MV-4-11 (cell line): ENCODE measurements around the gene SDHAF3.
"Not testable (repeated sequence)": the region's sequence is repeated elsewhere in the genome, so short reads cannot be mapped to it uniquely, and the experiment has no call there.

Experiments
- DNase-seq: peaks from one replicate; lab custom pipeline; 2025; lab: John Stamatoyannopoulos, UW

Gene SDHAF3

DNA sequence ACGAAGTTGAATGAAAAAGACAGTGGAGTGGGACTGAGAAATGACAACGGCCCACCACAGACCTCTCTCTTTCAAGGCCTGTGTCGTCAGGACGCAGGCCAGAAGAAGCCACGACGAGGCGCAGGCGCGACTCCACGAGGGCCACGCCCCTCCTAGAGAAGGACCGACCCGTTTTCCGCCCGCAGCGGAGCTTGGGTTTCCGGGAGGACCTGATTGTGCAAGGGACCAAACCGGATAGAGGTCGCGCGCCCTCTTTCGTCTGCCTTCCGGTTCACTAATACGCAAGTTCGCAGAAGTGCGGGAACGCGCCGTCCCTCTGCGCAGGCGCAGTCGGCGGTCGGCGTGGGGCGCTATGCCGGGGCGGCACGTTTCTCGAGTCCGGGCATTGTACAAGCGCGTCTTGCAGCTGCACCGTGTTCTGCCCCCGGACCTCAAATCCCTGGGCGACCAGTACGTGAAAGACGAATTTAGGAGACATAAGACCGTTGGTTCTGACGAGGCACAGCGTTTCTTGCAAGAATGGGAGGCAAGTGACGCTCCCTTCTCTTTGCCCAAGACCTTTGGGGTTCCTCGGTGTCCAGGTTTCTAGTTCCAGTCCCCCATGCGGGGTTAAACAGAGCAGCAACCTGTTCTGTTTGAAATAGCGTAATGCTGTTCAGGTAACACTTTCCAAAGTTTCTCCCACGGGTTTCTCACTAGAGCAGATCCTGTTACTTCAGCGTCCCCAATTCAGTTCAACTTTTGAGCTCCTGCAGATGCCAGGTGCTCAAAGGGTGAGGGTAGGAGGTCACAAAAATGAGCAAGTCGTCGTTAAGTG lies at the start of gene SDHAF3:
Gene SDHAF3, plus strand, starts transcription at position 327 of the 817 bp plus-strand sequence. Its CDS starts 26 bp downstream, at position 353.
- peak; percentile 99 for DNase-seq

DNA sequence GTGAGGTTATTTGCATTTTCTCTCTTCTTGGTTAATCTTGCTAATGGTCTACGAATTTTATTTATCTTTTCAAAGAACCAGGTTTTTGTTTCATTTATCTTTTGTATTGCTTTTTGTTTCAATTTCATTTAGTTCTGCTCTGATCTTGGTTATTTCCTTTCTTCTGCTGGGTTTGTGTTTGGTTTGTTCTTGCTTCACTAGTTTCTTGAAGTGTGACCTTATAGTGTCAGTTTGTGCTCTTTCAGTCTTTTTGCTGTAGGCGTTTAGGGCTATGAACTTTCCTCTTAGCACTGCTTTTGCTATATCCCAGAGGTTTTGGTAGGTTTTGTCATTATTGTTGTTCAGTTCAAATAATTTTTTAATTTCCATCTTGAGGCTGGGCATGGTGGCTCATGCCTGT lies 45.5 kb upstream of the SDHAF3 start:
- DNase-seq: not testable (repeated sequence)

DNA sequence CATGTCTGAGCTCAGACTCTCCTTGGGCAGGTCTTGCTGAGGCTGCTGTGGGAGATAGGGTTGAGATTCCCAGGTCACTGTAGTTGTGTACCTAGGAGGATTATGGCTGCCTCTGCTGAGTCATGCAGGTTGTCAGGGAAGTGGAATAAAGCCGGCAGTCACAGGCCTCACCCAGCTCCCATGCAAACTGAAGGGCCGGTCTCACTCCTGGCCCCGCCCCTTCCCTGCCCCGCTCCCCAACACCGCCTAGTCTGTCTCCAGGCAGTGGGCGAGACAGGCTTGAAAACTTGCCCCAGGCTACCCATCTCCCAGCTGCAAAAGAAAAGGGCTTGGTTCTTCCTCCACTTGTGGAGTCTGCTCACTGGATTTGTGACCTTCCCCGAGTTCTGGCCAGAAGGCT lies 41.6 kb upstream of the SDHAF3 start:
- no peak for DNase-seq

DNA sequence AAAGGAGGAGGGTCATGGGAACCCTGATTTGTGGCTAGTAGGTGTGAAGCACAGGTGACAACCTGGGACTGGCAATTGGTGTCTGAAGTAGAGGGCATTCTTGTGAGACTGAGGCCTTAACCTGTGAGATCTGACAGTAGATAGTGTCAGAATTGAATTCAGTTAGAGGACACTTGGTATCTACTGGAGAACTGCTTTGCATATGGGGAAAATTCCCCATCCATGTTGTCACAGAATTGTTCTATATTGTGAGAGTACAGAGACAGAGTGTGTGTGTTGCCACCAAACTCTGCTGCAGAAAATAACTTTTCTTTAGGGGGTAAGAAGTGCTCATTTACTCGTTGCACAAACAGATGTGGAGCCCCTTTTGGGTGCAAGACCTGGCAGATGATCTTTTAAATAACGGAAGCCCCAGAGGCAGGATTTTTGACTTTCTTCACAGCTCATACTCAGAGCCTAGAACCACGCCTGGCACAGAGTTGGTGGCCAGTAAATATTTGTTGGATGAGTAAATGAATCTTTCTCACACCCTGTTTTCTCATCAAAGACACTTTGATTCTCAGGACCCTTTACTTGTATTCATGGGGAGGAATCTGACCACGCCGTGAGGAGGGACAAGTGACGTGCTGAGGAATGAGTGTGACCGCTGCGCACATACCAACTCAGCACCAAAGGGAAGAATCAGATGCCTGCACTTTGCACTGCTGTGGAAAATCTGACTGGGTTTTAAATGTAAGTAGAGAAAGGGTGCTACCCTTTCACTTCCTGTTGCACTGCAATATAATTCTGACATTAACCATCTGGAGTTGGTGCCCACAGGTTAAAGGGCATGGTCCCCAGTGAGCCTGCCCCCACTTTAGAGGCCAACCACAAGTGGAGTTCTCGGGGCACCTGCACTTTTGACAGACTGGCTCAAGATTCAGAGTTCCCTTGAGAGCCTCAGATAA lies 39.2 kb upstream of the SDHAF3 start:
- DNase-seq: peak; percentile 21

DNA sequence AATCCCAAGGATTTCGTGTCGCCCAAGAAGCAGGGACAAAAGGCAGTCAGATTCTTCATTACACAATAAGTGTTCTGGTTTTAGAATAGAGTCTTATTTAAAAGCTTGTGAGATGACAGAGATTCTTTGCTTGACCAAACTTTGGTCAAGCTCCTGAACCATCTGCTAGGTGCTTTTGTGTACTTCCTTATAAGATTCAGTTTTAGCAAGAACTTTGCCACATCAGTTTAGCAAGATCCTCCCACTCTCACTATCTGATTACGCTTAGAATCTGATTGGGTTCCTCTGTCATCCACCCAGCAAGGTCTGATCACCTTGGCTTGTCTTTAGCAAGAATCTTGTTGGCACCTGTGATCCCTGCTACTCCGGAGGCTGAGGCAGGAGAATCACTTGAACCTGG lies 38.2 kb upstream of the SDHAF3 start:
- DNase-seq: no peak

DNA sequence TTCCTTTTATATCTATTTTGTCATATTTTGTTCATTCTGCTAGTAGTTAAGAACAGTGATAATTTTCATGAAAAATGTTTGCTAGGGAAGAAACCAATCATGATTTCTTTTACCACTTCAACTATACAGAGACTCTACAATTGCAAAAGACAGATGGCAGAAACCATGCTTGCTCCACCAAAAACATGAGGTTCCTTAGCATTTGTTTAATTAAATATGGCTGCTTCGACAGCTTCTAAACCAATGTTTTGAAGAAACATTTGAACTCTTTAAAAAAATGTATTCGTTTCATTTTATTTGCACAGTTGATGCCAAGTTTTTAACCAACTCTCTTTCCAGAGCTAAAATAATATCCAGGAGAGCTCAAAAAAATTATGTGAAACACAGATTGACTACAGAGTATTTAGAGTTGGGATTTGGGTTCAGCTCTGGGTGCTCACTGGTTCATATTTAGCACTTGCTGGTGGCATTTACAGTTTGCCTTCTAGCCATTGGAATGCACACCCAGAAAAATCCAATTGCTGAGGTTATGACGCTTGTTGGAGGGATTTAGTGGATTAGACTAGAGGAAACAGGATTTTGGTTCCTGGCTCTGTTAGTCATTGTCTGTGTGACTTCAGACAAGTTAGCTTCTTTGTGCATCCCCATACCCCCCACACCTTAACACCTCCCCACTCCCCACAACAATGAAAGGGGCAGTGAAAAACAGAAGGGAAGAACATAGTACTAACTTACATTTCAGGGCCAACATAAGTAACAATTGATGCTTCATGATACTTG lies 35.8 kb upstream of the SDHAF3 start:
- no peak for DNase-seq

DNA sequence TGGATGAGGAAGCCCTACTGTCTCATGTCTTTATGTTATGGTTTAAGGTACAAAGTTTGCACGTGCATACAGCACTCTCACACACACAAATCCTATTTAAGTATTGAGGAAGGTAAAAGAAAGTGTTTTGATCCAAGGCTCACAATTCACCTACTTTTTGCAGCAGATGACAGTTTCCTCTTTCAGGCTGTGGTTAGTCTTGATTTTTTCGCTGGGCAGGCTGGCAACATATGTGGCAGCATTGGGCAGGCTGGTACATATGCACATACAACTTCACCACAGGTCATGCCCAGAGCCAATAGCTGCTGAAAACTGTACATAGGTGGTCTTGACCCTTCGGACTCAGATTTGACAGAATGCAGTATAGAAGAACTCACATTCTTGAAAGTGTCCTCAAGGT lies 29.1 kb upstream of the SDHAF3 start:
- no peak for DNase-seq

DNA sequence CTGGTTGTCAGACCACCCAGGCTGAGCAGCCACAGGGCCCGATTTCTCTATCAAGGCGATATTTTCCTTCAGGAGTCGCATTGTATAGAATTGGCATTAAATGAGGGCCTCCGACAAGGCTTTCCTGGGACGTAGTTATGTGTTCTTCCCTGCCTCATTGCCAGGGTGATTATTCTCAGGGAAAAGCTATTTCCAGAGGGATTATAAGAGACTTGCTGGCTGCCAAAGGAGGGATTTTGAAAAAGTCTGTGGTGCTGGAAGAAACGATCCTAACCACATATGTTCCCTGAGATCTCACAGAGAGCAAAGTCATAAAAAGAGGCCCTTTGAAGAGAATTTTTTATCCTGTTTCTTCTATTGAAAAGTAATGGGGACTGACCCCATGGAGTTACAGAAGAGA lies 27.7 kb upstream of the SDHAF3 start:
- no peak for DNase-seq

DNA sequence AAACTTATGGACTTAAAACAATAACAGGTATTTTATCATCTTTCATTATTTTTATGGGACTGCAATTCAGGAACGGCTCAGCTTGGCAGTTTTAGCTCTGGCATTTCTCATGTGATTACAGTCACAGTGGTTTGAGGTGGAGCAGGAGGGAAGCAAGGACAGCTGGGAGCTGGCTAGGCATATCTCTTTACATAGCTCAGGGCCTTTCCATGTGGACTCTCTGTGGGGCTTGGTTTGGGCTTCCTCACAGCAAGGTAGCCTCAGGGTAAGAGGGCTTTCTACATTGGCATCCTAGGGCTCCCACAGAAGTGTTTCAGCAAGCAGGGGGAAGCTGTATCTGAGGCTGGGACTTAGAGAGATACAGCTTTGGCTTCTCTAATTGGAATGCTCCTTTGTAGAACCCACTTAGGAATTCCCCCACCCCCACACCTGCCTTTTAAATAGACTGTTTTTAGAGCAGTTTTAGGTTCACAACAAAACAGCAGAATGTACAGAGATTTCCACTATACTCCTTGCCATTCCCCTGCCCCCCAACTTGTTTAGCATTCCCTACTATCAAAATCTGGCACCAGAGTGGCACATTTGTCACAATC lies 26.6 kb upstream of the SDHAF3 start:
- DNase-seq: no peak

DNA sequence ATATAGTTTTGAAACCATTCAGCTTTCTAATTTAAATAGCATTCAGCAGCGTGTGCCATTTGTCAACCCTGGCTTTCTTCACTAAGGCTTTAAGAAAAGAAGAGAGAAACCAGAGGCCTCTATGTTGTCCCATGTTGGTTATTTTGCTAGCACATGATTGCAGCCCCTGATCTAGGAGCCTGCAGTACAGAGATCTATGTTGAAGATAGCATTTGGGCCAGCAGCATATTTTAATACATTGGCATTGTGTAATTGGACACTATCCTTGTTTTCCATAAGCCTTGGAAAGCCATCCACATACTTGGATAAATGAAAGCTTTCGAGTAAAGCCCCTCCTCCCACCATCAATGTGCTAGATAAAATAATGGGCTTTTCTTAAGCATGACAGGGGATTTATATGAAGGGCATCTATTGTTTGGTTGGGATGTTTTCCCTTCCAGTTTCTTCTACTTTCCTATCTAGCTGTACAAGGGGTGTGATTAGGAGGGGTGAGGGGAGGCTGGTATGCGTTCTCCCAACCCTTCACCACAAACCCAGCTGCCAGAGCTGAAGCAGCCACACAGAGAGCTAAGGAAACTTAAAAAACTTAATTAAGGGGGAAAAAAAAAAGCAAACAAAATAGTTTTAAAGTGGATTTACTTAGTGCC lies 23.1 kb upstream of the SDHAF3 start:
- no peak for DNase-seq

DNA sequence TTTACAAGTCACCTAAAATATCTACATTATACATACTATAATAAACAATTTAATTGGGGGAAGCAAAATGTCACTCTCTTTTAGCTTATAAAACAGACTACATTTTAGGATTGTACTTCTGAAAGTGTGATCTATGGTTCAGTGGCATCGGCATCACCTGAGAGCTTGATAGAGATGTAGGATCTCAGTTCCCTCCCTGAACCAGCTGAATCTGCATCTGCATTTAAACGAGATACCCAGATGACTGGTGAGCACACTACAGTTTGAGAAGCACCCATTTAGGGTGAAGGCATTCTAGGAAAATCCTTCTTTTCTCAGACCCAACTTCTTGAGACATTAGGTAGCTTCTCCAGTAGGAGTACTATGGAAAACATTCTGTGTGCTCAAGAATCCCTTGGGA lies 21.5 kb upstream of the SDHAF3 start:
- DNase-seq: no peak

DNA sequence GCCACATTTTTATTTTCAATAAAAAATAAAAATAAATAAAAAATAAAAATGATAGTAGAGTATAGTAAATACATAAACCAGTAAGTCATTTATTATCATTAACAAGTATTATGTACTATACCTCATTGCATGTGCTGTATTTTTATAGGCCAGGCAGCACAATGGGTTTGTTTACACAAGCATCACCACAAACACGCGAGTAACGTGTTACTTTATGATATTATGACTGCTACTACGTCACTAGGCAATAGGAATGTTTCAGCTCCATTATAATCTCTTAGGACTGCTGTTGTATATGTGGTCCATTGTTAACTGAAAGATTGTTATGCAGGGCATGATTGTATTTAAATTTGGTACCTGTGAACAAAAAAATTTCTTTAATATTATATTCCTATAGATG lies 20.8 kb upstream of the SDHAF3 start:
- no peak for DNase-seq

DNA sequence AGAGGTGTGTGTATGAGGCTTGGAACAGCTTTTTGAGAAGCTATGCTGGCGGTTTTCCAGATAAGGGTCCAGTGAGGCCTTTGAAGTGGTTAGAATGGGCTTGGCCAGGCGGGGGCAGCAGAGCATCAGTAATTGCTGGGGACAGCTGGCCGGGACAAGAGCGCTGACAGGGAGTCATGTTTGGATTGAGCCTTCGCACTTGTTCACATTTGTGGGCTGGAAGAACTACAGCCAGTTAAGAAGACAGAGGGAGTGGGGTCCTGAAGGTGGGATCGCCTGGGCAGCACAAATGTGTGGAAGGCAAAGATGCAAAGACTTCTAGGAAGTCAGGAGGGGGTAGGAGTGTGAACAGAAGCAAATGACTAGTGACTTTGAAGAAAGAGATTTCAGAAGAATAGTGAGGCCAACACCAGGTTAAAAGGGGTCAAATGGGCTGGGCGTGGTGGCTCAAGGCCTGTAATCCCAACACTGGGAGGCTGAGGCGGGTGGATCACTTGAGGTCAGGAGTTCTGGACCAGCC lies 12.7 kb upstream of the SDHAF3 start:
- DNase-seq: peak; percentile 64

DNA sequence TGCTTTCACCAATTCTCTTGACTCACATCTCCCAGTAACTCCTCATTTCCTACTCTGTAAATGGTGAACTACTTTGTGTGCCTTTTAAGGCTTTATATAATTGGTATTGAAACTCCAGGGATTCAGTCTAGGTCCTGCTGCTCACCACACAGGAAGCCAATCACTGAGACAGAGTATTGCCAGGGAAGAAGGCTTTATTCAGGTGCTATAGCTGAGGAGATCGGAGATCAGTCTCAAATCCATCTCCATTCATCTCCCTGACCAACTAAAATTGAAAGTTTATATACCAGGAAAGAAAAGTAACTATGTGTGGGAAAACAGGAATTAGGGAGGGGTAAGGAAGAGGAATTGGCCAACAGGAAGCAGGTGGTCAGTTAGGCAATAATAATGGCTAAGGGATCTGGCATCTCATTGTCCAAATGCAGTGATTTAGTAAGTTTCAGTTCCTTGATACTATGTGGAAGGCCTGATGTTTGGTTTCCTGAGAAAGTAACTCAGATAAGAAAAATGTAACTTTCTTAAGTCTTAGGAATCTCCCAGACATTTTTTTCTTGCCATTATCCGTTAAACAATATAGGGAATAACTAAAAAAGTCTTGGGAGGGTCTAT lies 10.2 kb upstream of the SDHAF3 start:
- peak; percentile 71 for DNase-seq

DNA sequence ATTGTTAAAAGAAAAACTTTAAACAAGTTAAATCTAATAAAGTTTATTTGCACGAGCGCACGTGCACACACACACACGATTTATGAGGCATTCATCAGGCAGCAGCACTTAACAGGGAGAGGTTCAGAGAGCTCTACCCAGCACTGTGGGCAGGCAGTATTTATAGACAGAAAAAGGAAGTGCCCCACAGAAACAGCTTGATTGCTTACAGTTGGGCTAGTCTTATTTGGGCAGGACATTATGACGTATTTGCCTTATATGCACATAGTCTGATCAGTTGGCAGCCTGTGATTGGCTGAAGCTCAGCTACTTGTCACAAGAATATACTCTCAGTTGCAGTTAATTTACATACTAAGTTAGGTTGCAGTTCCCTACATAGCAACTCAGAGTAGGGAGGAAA lies 1.2 kb upstream of the SDHAF3 start:
- DNase-seq: peak; percentile 99

DNA sequence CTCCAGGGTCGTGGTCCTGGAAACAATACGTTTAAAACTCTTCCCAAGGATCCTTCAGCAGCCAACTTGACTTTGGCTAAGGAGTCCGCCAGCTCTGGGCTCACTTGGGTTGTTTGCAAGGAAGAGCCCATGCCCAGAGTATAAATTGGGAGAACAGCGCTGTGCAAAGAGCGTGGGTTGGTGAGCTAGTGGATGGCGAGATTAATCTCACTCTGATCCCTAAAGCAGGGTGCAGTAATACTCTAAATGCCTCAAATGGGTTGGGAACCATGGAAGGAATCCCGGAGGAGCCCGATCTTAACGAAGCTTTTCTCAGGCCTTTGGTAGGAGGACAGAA lies 495 bp upstream of the SDHAF3 start:
- DNase-seq: no peak

DNA sequence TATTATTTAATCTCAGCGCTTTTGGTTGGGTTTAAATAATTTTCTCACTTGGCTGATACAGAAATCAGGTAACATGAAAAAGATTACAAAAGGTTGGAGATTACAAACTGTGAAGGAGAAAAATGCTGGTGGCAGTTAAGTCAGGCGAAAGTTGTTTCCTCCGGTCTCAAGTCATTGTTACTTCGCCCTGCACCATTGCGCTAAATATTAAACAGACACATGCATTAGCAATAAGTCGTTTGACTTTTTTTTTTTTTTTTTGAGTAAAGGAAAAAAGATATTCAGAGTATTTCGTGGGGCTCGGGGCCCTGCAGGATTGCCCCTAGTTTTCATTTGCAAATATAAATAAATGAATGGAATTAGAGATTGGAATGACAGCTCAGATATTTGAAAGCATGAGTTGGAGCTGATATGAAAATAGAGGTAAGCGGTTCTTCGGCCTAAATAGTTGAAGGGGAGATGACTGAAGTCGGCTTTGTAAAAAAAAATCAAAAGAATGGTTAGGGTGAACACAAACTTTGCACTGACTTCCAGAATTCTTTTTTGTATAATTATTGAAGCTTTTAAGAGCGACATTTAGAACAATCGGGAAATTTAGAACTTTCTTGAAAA lies 914 bp downstream of the SDHAF3 start:
- no peak for DNase-seq

DNA sequence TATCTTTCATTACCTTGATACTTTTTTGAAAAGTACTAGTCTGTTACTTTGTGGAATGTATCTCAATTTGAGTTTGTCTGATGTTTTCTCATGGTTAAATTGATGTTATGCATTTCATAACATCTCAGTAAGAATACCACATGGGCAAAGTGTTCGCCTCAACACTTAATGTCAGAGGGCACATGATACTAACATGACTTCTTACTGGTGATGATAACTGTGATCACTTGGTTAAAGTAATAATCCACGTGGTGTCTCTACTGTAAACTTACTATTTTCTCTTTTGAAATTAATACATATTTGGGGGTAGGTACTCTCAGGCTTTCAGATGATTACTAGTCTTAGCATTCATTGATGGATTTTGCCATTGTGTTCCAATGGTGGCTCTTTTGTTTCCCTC lies 2.2 kb downstream of the SDHAF3 start:
- no peak for DNase-seq

DNA sequence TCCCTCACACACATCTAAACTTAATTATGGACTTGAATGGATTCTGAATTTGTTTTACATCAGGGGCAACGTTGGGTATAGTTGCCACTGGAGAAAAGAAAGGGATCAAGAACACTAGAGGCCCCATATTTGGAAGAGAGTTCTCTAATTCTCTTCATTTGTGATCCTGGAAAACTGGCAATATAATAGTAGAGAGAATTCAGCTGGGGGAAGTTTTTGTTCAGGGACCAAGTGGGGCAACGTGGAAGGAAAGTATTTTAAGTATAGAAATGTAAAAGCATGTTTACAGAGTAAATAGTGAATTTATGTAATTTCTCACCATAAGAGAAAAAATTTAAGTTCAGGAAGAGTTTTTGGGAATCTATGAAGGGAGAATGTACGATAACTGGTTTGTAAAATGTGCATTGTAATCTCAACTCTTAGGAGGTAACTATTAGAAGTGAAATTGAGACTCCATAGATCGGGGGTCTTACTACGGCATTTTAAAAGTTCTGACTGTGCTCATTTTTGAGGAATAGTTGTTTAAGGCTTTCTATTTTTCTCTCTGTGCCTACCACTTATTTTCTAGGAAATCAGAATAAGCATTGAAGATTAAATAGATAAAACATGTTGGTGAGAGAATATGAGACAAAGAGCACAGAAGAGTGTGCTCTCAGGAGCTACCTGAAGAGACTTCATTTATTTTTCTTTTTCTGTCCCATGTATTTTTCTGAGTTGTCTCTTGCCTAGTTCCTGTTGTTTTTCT lies 3.4 kb downstream of the SDHAF3 start:
- DNase-seq: no peak

DNA sequence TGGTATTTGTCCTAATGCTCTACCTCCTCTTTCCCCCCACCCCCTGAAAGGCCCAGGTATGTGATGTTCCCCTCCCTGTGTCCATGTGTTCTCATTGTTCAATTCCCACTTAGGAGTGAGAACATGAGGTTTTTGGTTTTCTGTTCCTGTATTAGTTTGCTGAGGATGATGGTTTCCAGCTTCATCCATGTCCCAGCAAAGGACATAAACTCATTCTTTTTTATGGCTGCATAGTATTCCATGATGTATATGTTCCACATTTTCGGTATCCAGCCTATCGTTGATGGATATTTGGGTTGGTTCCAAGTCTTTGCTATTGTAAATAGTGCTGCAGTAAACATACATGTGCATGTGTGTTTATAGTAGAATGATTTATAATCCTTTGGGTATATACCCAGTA lies 5.6 kb downstream of the SDHAF3 start:
- not testable (repeated sequence) for DNase-seq
